HepG2 (cell line): Measurements from ENCODE around the gene RER1. TPM values are rescaled to one million over a fixed set of nuclear protein-coding genes. Genes with fewer than 3 reads are reported as not detected.

Experiments used
- AGO1 ChIP-seq: fragments of 200-400 bp; formaldehyde crosslinking; IDR thresholded peaks from 2 replicates; pipeline ENCODE4 v1.6.1; 2017; ENCODE audit warnings: mild to moderate bottlenecking, low read depth, low read length, moderate library complexity; ENCODE audit not compliant: poor library complexity, severe bottlenecking
- ATAD3A ChIP-seq: sonication (generic); formaldehyde crosslinking; IDR thresholded peaks from 2 replicates; pipeline ENCODE4 v1.4.0; 2020; ENCODE audit warnings: missing genetic modification reagents
- CENPT ChIP-seq: sonication (generic); formaldehyde crosslinking; IDR thresholded peaks from 2 replicates; pipeline ENCODE4 v1.8.0; 2022; ENCODE audit warnings: low read depth, mild to moderate bottlenecking, moderate library complexity, missing genetic modification reagents
- CREB1 ChIP-seq, 2 experiments: fragments of 450-650 bp in 1 of 2; IDR thresholded peaks; 2 replicates each; pipeline ENCODE4 v1.6.1; 2016 to 2017; ENCODE audit warnings: control low read depth in 1 of 2, mild to moderate bottlenecking in 1 of 2, missing compliant biosample characterization in 1 of 2, missing genetic modification characterization in 1 of 2
- MXD1 ChIP-seq: sonication (generic); formaldehyde crosslinking; IDR thresholded peaks from 2 replicates; pipeline ENCODE4 v1.4.0; 2020; ENCODE audit warnings: mild to moderate bottlenecking, missing genetic modification reagents
- PHF8 ChIP-seq: sonication (generic); formaldehyde crosslinking; IDR thresholded peaks from 2 replicates; pipeline ENCODE4 v1.5.0; 2020; ENCODE audit warnings: missing genetic modification reagents
- RFXAP ChIP-seq: sonication (generic); formaldehyde crosslinking; IDR thresholded peaks from 2 replicates; pipeline ENCODE4 v1.4.0; 2020; ENCODE audit warnings: missing genetic modification reagents, borderline replicate concordance
- SMAD1 ChIP-seq: sonication (generic); formaldehyde crosslinking; IDR thresholded peaks from 2 replicates; pipeline ENCODE4 v1.4.0; 2020; ENCODE audit warnings: missing genetic modification reagents, low read depth, mild to moderate bottlenecking, borderline replicate concordance
- SNAI1 ChIP-seq: sonication (generic); formaldehyde crosslinking; IDR thresholded peaks from 2 replicates; pipeline ENCODE4 v1.5.0; 2020; ENCODE audit warnings: mild to moderate bottlenecking, missing genetic modification reagents, borderline replicate concordance
- SP5 ChIP-seq: IDR thresholded peaks from 2 replicates; pipeline ENCODE4 v1.6.1; 2016; ENCODE audit warnings: low read depth, borderline replicate concordance
- TAF15 ChIP-seq: fragments of 200-400 bp; formaldehyde crosslinking; IDR thresholded peaks from one replicate; pipeline ENCODE4 v1.6.1; 2018; ENCODE audit warnings: mild to moderate bottlenecking, low read depth, low read length; ENCODE audit not compliant: poor library complexity, severe bottlenecking
- TCF7 ChIP-seq: sonication (generic); IDR thresholded peaks from 2 replicates; pipeline ENCODE4 v1.6.1; 2016; ENCODE audit warnings: antibody characterized with exemption, low read depth
- ZNF235 ChIP-seq: sonication (generic); formaldehyde crosslinking; IDR thresholded peaks from 2 replicates; pipeline ENCODE4 v1.8.1; 2023; ENCODE audit warnings: mild to moderate bottlenecking, missing genetic modification reagents, borderline replicate concordance
- ZNF275 ChIP-seq: sonication (generic); formaldehyde crosslinking; IDR thresholded peaks from 2 replicates; pipeline ENCODE4 v1.8.0; 2022; ENCODE audit warnings: missing genetic modification reagents, mild to moderate bottlenecking, inconsistent platforms, borderline replicate concordance
- ZNF333 ChIP-seq: sonication (generic); formaldehyde crosslinking; IDR thresholded peaks from 2 replicates; pipeline ENCODE4 v1.4.0; 2020; ENCODE audit warnings: mild to moderate bottlenecking, missing genetic modification reagents, borderline replicate concordance
- ZNF614 ChIP-seq: IDR thresholded peaks from 2 replicates; pipeline ENCODE4 v1.6.1; 2018; ENCODE audit warnings: missing biosample characterization, missing genetic modification reagents, inconsistent platforms, borderline replicate concordance
- ZNF616 ChIP-seq: sonication (generic); formaldehyde crosslinking; IDR thresholded peaks from 2 replicates; pipeline ENCODE4 v1.5.0; 2020; ENCODE audit warnings: low read depth, mild to moderate bottlenecking, missing genetic modification reagents
- ZSCAN9 ChIP-seq: IDR thresholded peaks from 2 replicates; pipeline ENCODE4 v1.6.1; 2016; ENCODE audit warnings: borderline replicate concordance
- polyA plus RNA-seq, 8 experiments: library from polyadenylated mRNA; depleted of rRNA in 3 of 8; stranded (reverse) in 7 of 8; unstranded in 1 of 8; fragments of >200 nt; fragmentation: Illumina TruSeq in 4 of 8; extraction: Trizol in 4 of 8; gene quantifications; 2 replicates each; pipeline versions ENCODE4 v1.2.1 to v1.2.3, GENCODE V29; 2011 to 2016; ENCODE audit warnings: low read depth in 4 of 8, missing spikeins in 1 of 8, mixed read lengths in 1 of 8; ENCODE audit not compliant: insufficient read depth in 1 of 8
- total RNA-seq, 5 experiments: library from RNA; depleted of rRNA; stranded (reverse); fragments of >200 nt; fragmentation: Illumina TruSeq; extraction: Trizol; gene quantifications; 2 replicates each; pipeline ENCODE4 v1.2.3, GENCODE V29; 2016; ENCODE audit warnings: low read depth in 1 of 5
- TF ChIP-seq, protein P1 (sequence below): sonication (generic); formaldehyde crosslinking; IDR thresholded peaks from 2 replicates; pipeline ENCODE4 v1.8.0; 2023; ENCODE audit warnings: mild to moderate bottlenecking, missing genetic modification reagents
- TF ChIP-seq, protein P2 (sequence below): sonication (generic); formaldehyde crosslinking; IDR thresholded peaks from 2 replicates; pipeline ENCODE4 v1.5.1; 2020; ENCODE audit warnings: mild to moderate bottlenecking, missing genetic modification reagents, moderate library complexity

Gene RER1
- total and polyA plus RNA-seq, 2 of the 13 experiments (the other 11 are each of a cell fraction or from before 2014, with no cell fraction given), result 128 to 164 TPM

GRCh38 chr1:2411801-2412394, 20.3 kb downstream of the RER1 start (continued):
- TF ChIP-seq CENPT (CRISPR knock-in tag), result 0 out of 2 replicates have a peak, but pooled peaks have one; percentile 24
- TF ChIP-seq MXD1 (CRISPR knock-in tag), result peak; percentile 46; the same call in 1 of the 2 replicates
- 0 out of 2 replicates have a peak, but pooled peaks have one; percentile 65 for TF ChIP-seq SNAI1 (CRISPR knock-in tag)
- TF ChIP-seq ZNF235 (CRISPR knock-in tag), result peak; percentile 28; the same call in 1 of the 2 replicates
- TF ChIP-seq SMAD1, result 0 out of 2 replicates have a peak, but pooled peaks have one; percentile 22
- TF ChIP-seq RFXAP, result no peak
- TF ChIP-seq PHF8 (CRISPR knock-in tag), result 0 out of 2 replicates have a peak, but pooled peaks have one; percentile 40
- TF ChIP-seq CREB1 (IDR thresholded peaks at IDR 0.05), result no peak
- peak; percentile 32 for TF ChIP-seq CREB1 (CRISPR knock-in tag; IDR thresholded peaks at IDR 0.05)
- TF ChIP-seq TAF15, result peak; percentile 25
- TF ChIP-seq, protein P1, sequence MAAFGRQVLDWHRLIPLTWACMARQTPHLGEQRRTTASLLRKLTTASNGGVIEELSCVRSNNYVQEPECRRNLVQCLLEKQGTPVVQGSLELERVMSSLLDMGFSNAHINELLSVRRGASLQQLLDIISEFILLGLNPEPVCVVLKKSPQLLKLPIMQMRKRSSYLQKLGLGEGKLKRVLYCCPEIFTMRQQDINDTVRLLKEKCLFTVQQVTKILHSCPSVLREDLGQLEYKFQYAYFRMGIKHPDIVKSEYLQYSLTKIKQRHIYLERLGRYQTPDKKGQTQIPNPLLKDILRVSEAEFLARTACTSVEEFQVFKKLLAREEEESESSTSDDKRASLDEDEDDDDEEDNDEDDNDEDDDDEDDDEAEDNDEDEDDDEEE (CRISPR knock-in tag), result 0 out of 2 replicates have a peak, but pooled peaks have one; percentile 66
- TF ChIP-seq ZSCAN9 (CRISPR knock-in tag), result no peak
- TF ChIP-seq ZNF616 (CRISPR knock-in tag), result 0 out of 2 replicates have a peak, but pooled peaks have one; percentile 34
- TF ChIP-seq SP5 (CRISPR knock-in tag), result no peak
- TF ChIP-seq ZNF275 (CRISPR knock-in tag), result 0 out of 2 replicates have a peak, but pooled peaks have one; percentile 34
- 0 out of 2 replicates have a peak, but pooled peaks have one; percentile 29 for TF ChIP-seq ZNF614 (CRISPR knock-in tag)
- peak; percentile 54 for TF ChIP-seq AGO1
- no peak for TF ChIP-seq ATAD3A (CRISPR knock-in tag)
- TF ChIP-seq ZNF333 (CRISPR knock-in tag), result peak; percentile 63
- TF ChIP-seq TCF7, result no peak
- TF ChIP-seq, protein P2, sequence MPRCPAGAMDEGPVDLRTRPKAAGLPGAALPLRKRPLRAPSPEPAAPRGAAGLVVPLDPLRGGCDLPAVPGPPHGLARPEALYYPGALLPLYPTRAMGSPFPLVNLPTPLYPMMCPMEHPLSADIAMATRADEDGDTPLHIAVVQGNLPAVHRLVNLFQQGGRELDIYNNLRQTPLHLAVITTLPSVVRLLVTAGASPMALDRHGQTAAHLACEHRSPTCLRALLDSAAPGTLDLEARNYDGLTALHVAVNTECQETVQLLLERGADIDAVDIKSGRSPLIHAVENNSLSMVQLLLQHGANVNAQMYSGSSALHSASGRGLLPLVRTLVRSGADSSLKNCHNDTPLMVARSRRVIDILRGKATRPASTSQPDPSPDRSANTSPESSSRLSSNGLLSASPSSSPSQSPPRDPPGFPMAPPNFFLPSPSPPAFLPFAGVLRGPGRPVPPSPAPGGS (CRISPR knock-in tag), result 0 out of 2 replicates have a peak, but pooled peaks have one; percentile 20
